CD4-positive, alpha-beta T cell treated with Interleukin-6 for 4 hours (primary cell): ENCODE measurements around the gene CASZ1.

Experiments
- DNase-seq: peaks from one replicate; pipeline ENCODE4 v3.0.0-alpha.2; 2020; ENCODE audit warnings: mixed read lengths

The CASZ1 gene

GRCh38 chr1:10635085-10635896 is 161.2 kb downstream of the CASZ1 start:
- no peak for DNase-seq

DNA sequence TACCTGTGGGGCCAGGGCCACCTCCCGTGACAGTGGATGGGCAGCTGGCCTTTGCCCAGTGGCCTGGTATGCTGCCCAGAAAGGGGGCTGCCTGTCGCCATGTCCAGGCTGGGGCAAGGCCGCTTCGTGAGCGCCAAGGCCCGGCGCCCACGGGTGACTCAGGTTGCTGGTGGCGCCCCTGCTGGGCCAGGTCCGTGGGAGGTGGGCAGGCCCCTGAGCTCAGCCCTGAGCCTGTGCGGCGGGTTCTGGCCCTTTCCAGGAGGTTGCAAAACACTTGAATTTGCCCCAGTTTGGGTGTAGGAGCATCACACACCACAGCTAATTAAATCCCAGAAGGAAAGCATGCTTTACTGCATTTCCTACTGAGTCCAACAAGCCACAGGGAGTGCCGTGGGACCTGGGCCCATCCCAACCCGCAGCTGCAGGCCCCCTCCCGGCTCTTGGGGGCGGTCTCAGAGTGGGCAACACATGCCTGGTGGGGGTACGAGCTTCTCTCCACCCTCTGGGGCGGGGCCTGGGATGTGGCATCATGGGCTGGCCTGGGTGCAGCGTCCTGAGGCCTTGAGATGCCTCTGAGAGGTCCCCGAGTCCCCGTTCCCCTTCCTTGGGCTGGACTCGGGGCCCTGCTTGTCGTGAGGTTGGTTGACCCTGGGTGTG is 161.9 kb downstream of the CASZ1 start:
- no peak for DNase-seq

DNA sequence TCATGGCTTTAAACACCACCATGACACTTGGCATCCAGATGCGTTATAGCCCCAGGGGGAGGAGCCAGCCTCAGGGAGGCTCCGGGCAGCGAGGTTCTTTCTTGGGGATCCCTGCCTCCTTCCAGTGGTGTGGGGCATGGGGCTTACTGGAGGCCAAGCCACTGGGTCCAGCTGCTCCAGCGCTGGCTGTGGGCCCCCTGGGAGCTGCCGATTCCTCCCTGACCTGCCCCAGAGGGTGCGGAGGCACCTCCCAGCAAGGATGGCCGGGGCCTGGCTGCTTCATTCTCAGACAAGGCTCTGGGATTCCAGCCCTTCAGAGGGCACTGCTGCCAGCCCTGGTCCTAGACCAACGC is 162.4 kb downstream of the CASZ1 start:
- no peak for DNase-seq

DNA sequence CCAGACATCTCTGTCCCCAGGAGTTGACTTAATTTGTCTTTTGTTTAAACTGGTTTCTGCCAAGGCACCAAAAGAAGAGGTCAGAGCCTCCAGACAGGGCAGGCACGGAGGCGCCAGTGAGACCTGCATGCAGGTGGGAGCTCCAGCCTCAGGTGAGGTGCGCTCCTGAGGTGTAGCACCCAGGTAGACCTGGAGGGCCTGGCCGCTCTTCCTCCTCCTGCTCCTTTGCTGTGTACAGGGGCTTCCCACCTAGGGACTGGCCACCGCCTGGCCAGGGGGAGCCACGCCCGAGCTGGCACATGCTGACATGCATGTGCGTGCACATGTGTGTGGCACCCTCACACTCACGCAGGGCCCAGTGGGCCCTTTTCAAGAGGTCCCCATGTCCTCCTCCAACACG is 163.0 kb downstream of the CASZ1 start:
- DNase-seq = no peak

GRCh38 chr1:10632691-10633090 is 163.8 kb downstream of the CASZ1 start:
- no peak for DNase-seq

DNA sequence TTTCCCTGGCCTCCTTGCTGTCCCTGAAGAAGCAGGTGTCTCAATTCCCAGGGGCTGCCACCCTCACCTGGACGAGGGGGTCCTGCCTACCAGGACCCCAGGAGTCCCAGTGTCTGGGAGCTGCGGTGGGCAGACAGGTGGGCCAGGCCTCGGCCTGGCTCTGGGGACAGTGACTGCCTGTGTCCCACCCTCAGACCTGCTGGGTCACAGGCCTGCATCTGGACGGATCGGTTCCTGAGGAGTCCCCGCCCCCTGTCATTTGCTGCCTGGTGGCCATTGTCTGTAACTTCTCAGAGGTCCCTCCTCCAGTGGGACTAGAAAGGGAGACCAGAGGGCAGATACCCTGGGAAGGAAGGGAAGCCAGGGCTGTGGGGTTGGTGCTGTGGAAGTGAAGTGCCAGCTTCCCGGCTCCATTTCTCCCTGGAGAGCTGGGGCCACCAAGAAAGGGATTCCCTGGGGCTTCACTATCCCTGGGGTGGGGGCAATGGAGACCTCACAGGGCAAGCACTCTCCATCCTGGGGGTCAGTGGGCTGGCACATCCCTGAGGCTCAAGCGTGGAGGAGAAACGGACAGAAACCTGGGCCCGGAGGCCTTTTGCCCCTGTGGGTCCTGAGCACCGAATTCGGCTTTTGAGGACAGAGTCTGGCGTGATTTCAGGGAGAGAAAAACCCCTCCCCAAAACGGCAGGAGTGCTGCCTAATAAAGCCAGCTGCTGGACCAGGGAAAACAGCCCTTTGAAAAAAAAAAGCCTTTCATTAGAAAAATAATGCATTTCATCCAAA is 164.4 kb downstream of the CASZ1 start:
- no peak for DNase-seq

GRCh38 chr1:10631121-10631810 is 165.2 kb downstream of the CASZ1 start:
- DNase-seq = no peak

DNA sequence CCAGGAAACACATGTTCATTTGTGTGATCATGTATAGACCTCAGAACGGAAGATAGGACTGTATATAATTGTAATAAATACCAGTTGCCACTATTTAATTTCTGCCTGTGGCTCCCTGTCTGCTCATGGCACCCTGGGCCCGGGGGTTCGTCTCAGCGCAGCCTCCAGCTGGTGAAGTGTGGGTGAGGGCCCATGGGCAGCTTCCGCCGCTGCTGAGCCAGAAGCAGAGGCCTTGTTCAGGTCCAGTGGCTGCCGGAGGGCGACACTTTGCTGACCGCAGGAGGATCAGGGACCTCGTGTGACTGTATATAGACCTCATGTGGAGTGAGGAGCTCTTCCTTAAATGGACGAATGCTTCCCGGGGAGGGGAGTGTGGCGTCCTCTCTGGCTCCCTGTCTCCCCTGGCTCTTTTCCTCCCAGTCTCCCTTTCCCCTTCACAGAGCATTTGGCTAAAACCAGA is 165.8 kb downstream of the CASZ1 start:
- DNase-seq = no peak

DNA sequence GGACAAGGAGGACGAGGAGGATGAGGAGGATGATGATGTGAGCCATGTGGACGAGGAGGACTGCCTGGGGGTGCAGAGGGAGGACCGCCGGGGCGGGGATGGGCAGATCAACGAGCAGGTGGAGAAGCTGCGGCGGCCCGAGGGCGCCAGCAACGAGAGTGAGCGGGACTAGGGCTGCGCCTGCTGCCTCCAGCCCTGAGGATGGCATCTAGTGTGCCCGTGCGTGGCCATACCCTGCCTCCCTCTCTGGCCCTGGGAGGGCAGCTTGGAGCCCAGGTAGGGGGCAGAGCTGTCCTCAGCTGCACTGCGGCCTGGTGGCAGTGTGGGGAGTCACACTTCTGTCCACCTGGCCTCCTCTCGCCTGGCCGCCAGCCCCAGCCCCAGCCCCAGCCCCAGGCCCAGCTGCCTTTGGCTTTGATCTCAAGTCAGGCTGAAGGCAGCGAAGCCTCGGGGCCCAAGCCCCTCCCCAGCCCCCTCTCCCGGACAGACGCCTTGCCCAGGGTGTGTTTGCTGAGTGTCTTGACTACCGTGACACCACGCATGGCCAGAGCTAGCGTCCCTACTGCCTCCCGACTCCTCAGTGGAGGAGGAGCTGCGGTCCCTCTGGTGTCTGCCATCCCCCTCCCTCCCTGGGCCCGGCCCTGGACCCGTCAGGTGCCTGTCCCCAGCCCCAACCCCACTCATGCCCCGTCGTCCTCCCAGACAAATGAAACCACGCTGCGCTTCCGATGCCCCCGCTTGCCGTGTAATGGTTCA is 166.5 kb downstream of the CASZ1 start:
- DNase-seq = no peak

DNA sequence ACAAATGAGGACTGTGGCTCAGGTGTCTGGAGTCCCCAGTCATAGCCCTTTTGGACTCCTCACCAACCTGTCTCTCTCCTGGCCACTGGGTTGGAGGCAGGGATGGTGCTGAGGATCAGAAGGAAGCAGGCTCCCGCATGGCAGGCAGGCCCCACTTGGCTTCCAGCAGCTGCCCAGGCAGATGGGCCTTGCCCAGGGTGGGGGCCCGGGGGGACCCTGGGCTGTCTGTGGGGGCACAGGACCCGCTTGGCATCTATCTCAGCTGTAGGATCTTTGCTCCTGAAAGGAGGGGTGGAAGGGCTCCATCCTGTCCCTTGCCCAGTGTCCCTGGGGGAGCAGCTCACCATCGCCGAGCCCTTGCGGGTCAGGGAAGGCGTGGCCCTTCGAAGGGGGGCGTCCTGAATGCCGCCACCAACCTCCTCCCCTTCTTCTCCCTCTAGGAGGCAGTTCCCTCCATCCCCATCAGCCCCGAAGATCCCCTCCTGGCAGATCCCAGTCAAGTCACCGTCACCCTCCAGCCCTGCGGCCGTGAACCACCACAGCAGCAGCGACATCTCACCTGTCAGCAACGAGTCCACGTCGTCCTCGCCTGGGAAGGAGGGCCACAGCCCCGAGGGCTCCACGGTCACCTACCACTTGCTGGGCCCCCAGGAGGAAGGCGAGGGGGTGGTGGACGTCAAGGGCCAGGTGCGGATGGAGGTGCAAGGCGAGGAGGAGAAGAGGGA is 167.2 kb downstream of the CASZ1 start:
- DNase-seq = no peak

- no peak for DNase-seq
Measured at GRCh38 chr1:10628685-10629084, 167.8 kb downstream of the CASZ1 start.

- DNase-seq = no peak
Measured at GRCh38 chr1:10626791-10627410, 169.5 kb downstream of the CASZ1 start.

DNA sequence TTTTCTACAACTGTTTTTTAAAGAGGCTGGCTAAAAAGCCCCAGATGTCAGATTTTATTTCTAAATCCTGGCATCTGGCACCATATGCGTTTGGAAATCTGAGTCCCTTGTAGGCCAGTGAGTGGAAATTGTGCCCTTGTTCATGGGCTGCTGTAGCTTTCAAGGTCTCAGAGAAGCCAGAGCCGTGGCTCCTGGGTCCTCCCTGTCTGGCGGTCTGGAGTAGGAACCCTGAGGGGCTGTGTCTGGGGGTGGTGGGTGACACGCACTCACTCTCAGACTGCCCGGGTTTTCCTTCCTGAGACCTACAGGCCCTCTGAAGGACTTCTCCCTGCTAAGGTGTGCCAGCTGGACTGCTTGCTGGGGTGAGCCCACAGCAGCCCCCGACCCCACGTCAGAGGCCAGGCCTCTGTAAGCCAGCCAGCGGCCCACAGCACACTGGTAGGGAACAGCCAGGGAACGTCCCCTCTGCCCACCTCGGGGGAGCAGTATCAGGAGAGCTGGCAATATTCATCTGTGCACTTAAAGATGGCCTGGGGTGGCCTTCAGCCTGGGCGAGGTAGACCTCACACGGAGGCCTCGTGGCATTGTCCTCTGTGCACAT is 170.2 kb downstream of the CASZ1 start:
- DNase-seq = no peak

- no peak for DNase-seq
Measured at GRCh38 chr1:10625554-10625953, 170.9 kb downstream of the CASZ1 start.

DNA sequence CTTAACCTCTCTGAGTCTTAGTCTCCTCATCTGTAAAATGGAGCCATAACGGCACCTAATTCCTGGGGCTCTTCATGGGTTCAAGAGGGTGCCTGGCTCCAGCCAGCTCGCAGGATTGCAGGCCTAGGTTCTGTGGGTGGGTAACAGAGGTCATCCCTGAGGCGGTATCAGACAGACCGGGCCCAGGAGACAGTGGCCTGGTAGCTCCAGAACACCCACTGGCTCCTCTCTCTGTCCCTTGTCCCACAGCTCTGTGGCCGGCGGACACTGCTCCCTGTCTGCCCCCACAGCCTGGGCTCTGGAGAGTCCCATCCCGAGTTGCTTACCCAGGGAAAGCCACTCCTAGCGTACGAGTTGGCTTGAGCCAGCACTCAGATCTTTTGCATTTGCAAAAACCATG is 171.4 kb downstream of the CASZ1 start:
- no peak for DNase-seq

DNA sequence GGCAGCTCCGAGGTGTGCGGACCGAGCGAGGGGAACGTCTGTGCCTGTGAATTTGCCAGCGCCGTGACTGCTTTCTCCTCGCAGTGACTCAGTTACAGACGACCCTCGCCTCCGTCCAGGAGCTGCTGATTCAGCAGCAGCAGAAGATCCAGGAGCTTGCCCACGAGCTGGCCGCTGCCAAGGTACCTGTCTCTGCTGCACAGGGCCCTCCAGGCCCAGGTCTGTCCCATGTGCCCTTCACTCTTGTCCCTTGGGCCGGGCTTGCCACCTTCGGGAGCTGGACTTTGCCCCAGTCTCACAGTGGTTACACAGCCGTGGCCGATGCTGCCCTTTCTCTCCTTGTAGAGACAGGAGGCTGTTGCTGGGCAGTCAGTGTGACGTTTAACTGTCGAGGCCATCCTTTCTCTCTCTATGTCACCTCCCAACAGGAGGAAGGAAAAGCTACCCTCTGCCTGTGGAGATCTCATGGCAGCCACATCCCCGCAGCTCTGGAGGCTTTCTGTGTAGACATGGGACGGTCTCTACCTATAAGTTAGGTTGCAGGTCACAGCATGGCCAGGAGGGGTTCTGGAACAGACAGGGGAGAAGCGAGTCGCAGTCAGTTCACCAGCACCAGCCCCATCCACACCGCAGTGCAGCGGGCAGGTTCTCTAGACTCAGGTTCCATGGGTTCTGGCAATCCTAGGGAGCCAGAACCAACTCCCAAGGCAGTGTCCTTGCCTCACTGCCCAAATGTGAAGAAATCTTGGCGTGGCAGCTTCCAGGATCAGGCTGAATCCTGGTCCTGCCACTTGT is 172.0 kb downstream of the CASZ1 start:
- no peak for DNase-seq

DNA sequence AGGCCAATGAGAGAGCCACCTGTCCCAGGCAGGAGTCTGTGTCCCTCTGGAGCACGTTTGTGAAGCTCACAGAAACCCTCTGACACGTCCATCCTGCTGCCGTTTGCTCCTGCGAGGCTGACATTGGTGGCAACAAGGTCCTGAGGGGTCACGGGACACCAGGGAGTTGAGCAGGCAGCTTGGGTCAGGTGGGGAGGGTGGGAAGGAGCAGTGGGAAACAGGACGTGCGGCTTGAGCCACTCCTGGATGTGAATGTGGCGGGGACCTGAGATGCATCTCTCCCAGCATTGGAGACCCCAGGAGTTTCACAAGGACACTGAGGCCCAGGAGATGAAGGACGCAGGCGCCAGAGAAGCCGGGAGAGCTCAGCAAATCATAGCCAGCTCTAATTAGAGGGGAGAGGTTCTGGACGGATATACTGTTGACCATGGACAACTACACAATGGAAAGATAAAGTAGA is 172.7 kb downstream of the CASZ1 start:
- DNase-seq = no peak

GRCh38 chr1:10622910-10623685 is 173.3 kb downstream of the CASZ1 start:
- no peak for DNase-seq

- no peak for DNase-seq
Measured at GRCh38 chr1:10621906-10622305, 174.5 kb downstream of the CASZ1 start.
